HG03565 (cell line): ENCODE results near the gene EDA.

Source experiments
- ATAC-seq: cut with Tn5 transposase; IDR thresholded peaks from one replicate; pipeline ENCODE4 v1.9.1; 2021; ENCODE audit warnings: mild to moderate bottlenecking, moderate library complexity; ENCODE audit not compliant: unreplicated experiment

EDA gene

GRCh38 chrX:70054391-70054790, 438.5 kb downstream of the EDA start:
- no peak for ATAC-seq

GRCh38 chrX:70062076-70062475, 446.2 kb downstream of the EDA start, which contains the start of gene OTUD6A:
Gene OTUD6A, plus strand, starts transcription at chrX:70062457. Its CDS starts 68 bp downstream, at chrX:70062525.
- no peak for ATAC-seq

- no peak for ATAC-seq
Observed at GRCh38 chrX:70062961-70063550, 447.1 kb downstream of the EDA start.

GRCh38 chrX:70066646-70067045, 450.7 kb downstream of the EDA start:
- no peak for ATAC-seq

GRCh38 chrX:70079297-70079696, 463.4 kb downstream of the EDA start:
- no peak for ATAC-seq

GRCh38 chrX:70079870-70080269, 464.0 kb downstream of the EDA start:
- no peak for ATAC-seq

- ATAC-seq = no peak
Observed at GRCh38 chrX:70082723-70083122, 466.8 kb downstream of the EDA start.

- no peak for ATAC-seq
Observed at GRCh38 chrX:70084592-70085240, 468.8 kb downstream of the EDA start.

GRCh38 chrX:70087857-70088630, 472.1 kb downstream of the EDA start:
- no peak for ATAC-seq

- no peak for ATAC-seq
Observed at GRCh38 chrX:70088751-70089150, 472.8 kb downstream of the EDA start.
